ENCODE measurements around the gene SHISAL1.
"Not testable (repeated sequence)": the region's sequence is repeated elsewhere in the genome, so short reads cannot be mapped to it uniquely, and the experiment has no call there.

The SHISAL1 gene

GRCh38 chr22:44305455-44305854, 7.3 kb downstream of the SHISAL1 start:
- H3K36me3 ChIP-seq (ENCODE audit: control insufficient read depth, insufficient read depth, low read length): no peaks in the 10 kb centered on the region
- H3K27ac ChIP-seq (ENCODE audit: insufficient read depth, low read length, poor library complexity, severe bottlenecking): no peak overlapping the region
- no peaks in the 10 kb centered on the region for H3K27me3 ChIP-seq (replicated peaks; ENCODE audit: control insufficient read depth, insufficient read depth, low read length, poor library complexity, severe bottlenecking)
- no peaks in the 10 kb centered on the region for H3K4me1 ChIP-seq (ENCODE audit: control insufficient read depth, insufficient read depth, low read length, poor library complexity, severe bottlenecking)
- no peak for DNase-seq
- H3K4me3 ChIP-seq (ENCODE audit: insufficient read depth, low read depth, low read length, poor library complexity, severe bottlenecking): no peak overlapping the region
- no peaks in the 10 kb centered on the region for H3K9me3 ChIP-seq (ENCODE audit: control insufficient read depth, low read length)

- Histone ChIP-seq H3K4me1 (ENCODE audit: control insufficient read depth, insufficient read depth, low read length, poor library complexity, severe bottlenecking) (no peaks in the 10 kb centered on the region), H3K36me3 (ENCODE audit: control insufficient read depth, insufficient read depth, low read length) (no peaks in the 10 kb centered on the region), H3K9me3 (ENCODE audit: control insufficient read depth, low read length) (no peaks in the 10 kb centered on the region), H3K27ac (ENCODE audit: insufficient read depth, low read length, poor library complexity, severe bottlenecking) (no peak overlapping the region), H3K4me3 (ENCODE audit: insufficient read depth, low read depth, low read length, poor library complexity, severe bottlenecking) (no peak overlapping the region), H3K27me3 (replicated peaks; ENCODE audit: control insufficient read depth, insufficient read depth, low read length, poor library complexity, severe bottlenecking) (no peaks in the 10 kb centered on the region)
- no peak for DNase-seq
Measured at GRCh38 chr22:44304911-44305310, 7.8 kb downstream of the SHISAL1 start.

GRCh38 chr22:44304354-44304753, 8.4 kb downstream of the SHISAL1 start:
- Histone ChIP-seq H3K9me3 (ENCODE audit: control insufficient read depth, low read length) (no peaks in the 10 kb centered on the region), H3K27me3 (replicated peaks; ENCODE audit: control insufficient read depth, insufficient read depth, low read length, poor library complexity, severe bottlenecking) (no peaks in the 10 kb centered on the region), H3K4me3 (ENCODE audit: insufficient read depth, low read depth, low read length, poor library complexity, severe bottlenecking) (no peak overlapping the region), H3K4me1 (ENCODE audit: control insufficient read depth, insufficient read depth, low read length, poor library complexity, severe bottlenecking) (no peaks in the 10 kb centered on the region), H3K27ac (ENCODE audit: insufficient read depth, low read length, poor library complexity, severe bottlenecking) (no peak overlapping the region), H3K36me3 (ENCODE audit: control insufficient read depth, insufficient read depth, low read length) (no peaks in the 10 kb centered on the region)
- no peak for DNase-seq

GRCh38 chr22:44302363-44302762, 10.4 kb downstream of the SHISAL1 start:
- not testable (repeated sequence) for H3K4me3 ChIP-seq (ENCODE audit: insufficient read depth, low read depth, low read length, poor library complexity, severe bottlenecking); H3K27me3 ChIP-seq (replicated peaks; ENCODE audit: control insufficient read depth, insufficient read depth, low read length, poor library complexity, severe bottlenecking); DNase-seq; H3K36me3 ChIP-seq (ENCODE audit: control insufficient read depth, insufficient read depth, low read length); H3K4me1 ChIP-seq (ENCODE audit: control insufficient read depth, insufficient read depth, low read length, poor library complexity, severe bottlenecking); H3K9me3 ChIP-seq (ENCODE audit: control insufficient read depth, low read length); H3K27ac ChIP-seq (ENCODE audit: insufficient read depth, low read length, poor library complexity, severe bottlenecking)

- DNase-seq: no peak
- H3K36me3 ChIP-seq (ENCODE audit: control insufficient read depth, insufficient read depth, low read length): no peaks in the 10 kb centered on the region
- H3K4me1 ChIP-seq (ENCODE audit: control insufficient read depth, insufficient read depth, low read length, poor library complexity, severe bottlenecking): no peaks in the 10 kb centered on the region
- peaks cover 3% of the 10 kb centered on the region for H3K27me3 ChIP-seq (replicated peaks; ENCODE audit: control insufficient read depth, insufficient read depth, low read length, poor library complexity, severe bottlenecking)
- H3K9me3 ChIP-seq (ENCODE audit: control insufficient read depth, low read length): no peaks in the 10 kb centered on the region
- H3K4me3 ChIP-seq (ENCODE audit: insufficient read depth, low read depth, low read length, poor library complexity, severe bottlenecking): no peak overlapping the region
- no peak overlapping the region for H3K27ac ChIP-seq (ENCODE audit: insufficient read depth, low read length, poor library complexity, severe bottlenecking)
Measured at GRCh38 chr22:44301039-44301438, 11.7 kb downstream of the SHISAL1 start.

- H3K4me3 ChIP-seq (ENCODE audit: insufficient read depth, low read depth, low read length, poor library complexity, severe bottlenecking): no peak overlapping the region
- no peak for DNase-seq
- H3K9me3 ChIP-seq (ENCODE audit: control insufficient read depth, low read length): no peaks in the 10 kb centered on the region
- peaks cover 3% of the 10 kb centered on the region for H3K27me3 ChIP-seq (replicated peaks; ENCODE audit: control insufficient read depth, insufficient read depth, low read length, poor library complexity, severe bottlenecking)
- no peaks in the 10 kb centered on the region for H3K36me3 ChIP-seq (ENCODE audit: control insufficient read depth, insufficient read depth, low read length)
- no peak overlapping the region for H3K27ac ChIP-seq (ENCODE audit: insufficient read depth, low read length, poor library complexity, severe bottlenecking)
- H3K4me1 ChIP-seq (ENCODE audit: control insufficient read depth, insufficient read depth, low read length, poor library complexity, severe bottlenecking): no peaks in the 10 kb centered on the region
Measured at GRCh38 chr22:44299124-44299523, 13.6 kb downstream of the SHISAL1 start.

- H3K27me3 ChIP-seq (replicated peaks; ENCODE audit: control insufficient read depth, insufficient read depth, low read length, poor library complexity, severe bottlenecking): peaks cover 3% of the 10 kb centered on the region
- no peaks in the 10 kb centered on the region for H3K9me3 ChIP-seq (ENCODE audit: control insufficient read depth, low read length)
- no peak overlapping the region for H3K27ac ChIP-seq (ENCODE audit: insufficient read depth, low read length, poor library complexity, severe bottlenecking)
- no peaks in the 10 kb centered on the region for H3K4me1 ChIP-seq (ENCODE audit: control insufficient read depth, insufficient read depth, low read length, poor library complexity, severe bottlenecking)
- no peaks in the 10 kb centered on the region for H3K36me3 ChIP-seq (ENCODE audit: control insufficient read depth, insufficient read depth, low read length)
- no peak for DNase-seq
- H3K4me3 ChIP-seq (ENCODE audit: insufficient read depth, low read depth, low read length, poor library complexity, severe bottlenecking): no peak overlapping the region
Measured at GRCh38 chr22:44298406-44299091, 14.2 kb downstream of the SHISAL1 start.

GRCh38 chr22:44297470-44298061, 15.2 kb downstream of the SHISAL1 start:
- Histone ChIP-seq H3K27me3 (replicated peaks; ENCODE audit: control insufficient read depth, insufficient read depth, low read length, poor library complexity, severe bottlenecking) (peaks cover 3% of the 10 kb centered on the region), H3K36me3 (ENCODE audit: control insufficient read depth, insufficient read depth, low read length) (no peaks in the 10 kb centered on the region), H3K4me3 (ENCODE audit: insufficient read depth, low read depth, low read length, poor library complexity, severe bottlenecking) (no peak overlapping the region), H3K4me1 (ENCODE audit: control insufficient read depth, insufficient read depth, low read length, poor library complexity, severe bottlenecking) (no peaks in the 10 kb centered on the region), H3K9me3 (ENCODE audit: control insufficient read depth, low read length) (no peaks in the 10 kb centered on the region), H3K27ac (ENCODE audit: insufficient read depth, low read length, poor library complexity, severe bottlenecking) (no peak overlapping the region)
- no peak for DNase-seq

GRCh38 chr22:44295406-44295805, 17.3 kb downstream of the SHISAL1 start:
- Histone ChIP-seq H3K9me3 (ENCODE audit: control insufficient read depth, low read length) (no peaks in the 10 kb centered on the region), H3K27ac (ENCODE audit: insufficient read depth, low read length, poor library complexity, severe bottlenecking) (no peak overlapping the region), H3K36me3 (ENCODE audit: control insufficient read depth, insufficient read depth, low read length) (no peaks in the 10 kb centered on the region), H3K4me3 (ENCODE audit: insufficient read depth, low read depth, low read length, poor library complexity, severe bottlenecking) (no peak overlapping the region), H3K27me3 (replicated peaks; ENCODE audit: control insufficient read depth, insufficient read depth, low read length, poor library complexity, severe bottlenecking) (peaks cover 3% of the 10 kb centered on the region), H3K4me1 (ENCODE audit: control insufficient read depth, insufficient read depth, low read length, poor library complexity, severe bottlenecking) (no peaks in the 10 kb centered on the region)
- DNase-seq: no peak

- no peaks in the 10 kb centered on the region for H3K4me1 ChIP-seq (ENCODE audit: control insufficient read depth, insufficient read depth, low read length, poor library complexity, severe bottlenecking)
- no peak for DNase-seq
- H3K9me3 ChIP-seq (ENCODE audit: control insufficient read depth, low read length): no peaks in the 10 kb centered on the region
- H3K36me3 ChIP-seq (ENCODE audit: control insufficient read depth, insufficient read depth, low read length): no peaks in the 10 kb centered on the region
- no peak overlapping the region for H3K27ac ChIP-seq (ENCODE audit: insufficient read depth, low read length, poor library complexity, severe bottlenecking)
- peaks cover 2% of the 10 kb centered on the region for H3K27me3 ChIP-seq (replicated peaks; ENCODE audit: control insufficient read depth, insufficient read depth, low read length, poor library complexity, severe bottlenecking)
- H3K4me3 ChIP-seq (ENCODE audit: insufficient read depth, low read depth, low read length, poor library complexity, severe bottlenecking): no peak overlapping the region
Measured at GRCh38 chr22:44293876-44294275, 18.9 kb downstream of the SHISAL1 start.

All from effector memory CD4-positive, alpha-beta T cell (primary cell).